OCI-M2 (cell line): ENCODE results near the gene PAX7.
"Not testable (repeated sequence)": the region's sequence is repeated elsewhere in the genome, so short reads cannot be mapped to it uniquely, and the experiment has no call there.

ENCODE experiments used
- DNase-seq: peaks from one replicate; lab custom pipeline; 2025; ENCODE audit not compliant: unreplicated experiment; lab: John Stamatoyannopoulos, UW

The PAX7 gene

DNA sequence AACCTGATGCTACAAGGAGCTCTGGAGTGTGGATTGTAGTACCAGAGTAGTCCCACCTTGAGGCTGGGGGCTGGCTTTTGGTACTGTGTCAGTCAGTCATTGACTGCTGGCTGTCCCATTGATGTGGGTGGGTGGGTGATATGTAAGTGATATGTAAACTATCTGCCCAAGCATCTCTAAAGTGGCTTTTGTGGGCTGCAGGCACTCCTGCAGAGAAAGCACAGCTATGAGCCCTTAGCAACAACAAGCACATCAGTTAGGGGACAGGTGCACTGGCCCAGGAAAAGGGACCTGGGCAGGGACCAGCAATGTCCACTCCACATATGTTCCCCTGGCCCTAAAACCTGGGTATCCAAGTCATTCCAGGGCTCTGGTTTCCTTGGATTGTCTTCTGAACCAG lies 118.9 kb downstream of the PAX7 start:
- DNase-seq: no peak

DNA sequence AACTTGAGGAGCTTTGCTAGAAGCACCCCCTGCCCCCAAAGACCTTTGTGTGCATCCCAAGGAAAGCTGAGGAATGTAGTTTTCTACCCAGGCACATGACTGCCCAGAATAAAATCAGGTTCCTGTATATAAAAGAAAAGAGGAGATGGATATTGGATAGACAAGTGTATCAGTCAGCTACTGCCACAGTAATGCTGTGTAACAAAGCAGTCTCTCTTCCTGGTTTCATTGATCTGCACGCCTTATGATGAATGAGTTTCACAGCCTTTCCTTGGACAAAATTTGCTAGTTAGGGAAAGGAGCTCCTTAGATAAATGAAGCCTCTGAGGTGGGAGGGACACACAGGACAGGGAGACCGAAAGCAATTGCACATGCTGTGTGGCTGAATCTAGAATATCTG lies 120.0 kb downstream of the PAX7 start:
- DNase-seq: no peak

DNA sequence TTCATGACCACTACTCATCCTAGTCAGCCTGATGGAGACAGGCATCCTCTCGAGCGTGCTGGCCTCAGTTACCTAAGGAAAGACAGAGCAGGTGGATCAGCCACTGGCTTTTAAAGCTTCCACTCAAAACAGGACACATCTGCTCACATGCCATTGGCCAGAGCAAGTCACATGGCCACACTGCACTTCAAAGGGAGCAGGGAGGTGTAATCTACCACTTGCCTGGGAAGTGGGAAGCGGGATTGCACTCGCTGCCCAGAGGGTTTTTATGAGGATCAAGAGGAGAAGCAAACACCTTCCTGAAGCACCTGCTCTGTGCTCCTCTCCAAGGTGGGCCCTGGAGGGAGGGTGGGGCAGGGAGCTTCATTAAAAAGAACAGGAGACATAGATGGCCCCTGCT lies 120.8 kb downstream of the PAX7 start:
- DNase-seq: no peak

- DNase-seq: no peak
Observed at GRCh38 chr1:18752409-18752808, 121.8 kb downstream of the PAX7 start.

DNA sequence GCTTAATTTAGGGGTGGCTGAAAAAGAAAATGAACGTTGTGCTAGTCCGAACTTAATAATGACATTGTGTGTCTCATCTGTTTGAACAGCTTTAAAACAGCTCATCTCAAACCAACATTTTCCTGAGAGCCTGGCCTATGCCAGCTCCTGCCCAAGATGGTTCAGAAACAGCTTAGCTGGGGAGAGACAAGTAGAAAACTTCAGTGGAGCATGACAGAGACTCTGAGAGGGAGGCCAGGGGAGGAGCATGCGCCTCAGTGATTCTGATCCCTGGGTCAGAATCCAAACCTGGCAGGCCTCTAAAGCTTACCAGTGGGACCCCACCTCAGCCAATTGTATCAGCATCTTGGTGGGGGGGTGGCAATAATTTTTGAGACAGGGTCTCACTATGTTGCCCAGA lies 129.5 kb downstream of the PAX7 start:
- DNase-seq: no peak

DNA sequence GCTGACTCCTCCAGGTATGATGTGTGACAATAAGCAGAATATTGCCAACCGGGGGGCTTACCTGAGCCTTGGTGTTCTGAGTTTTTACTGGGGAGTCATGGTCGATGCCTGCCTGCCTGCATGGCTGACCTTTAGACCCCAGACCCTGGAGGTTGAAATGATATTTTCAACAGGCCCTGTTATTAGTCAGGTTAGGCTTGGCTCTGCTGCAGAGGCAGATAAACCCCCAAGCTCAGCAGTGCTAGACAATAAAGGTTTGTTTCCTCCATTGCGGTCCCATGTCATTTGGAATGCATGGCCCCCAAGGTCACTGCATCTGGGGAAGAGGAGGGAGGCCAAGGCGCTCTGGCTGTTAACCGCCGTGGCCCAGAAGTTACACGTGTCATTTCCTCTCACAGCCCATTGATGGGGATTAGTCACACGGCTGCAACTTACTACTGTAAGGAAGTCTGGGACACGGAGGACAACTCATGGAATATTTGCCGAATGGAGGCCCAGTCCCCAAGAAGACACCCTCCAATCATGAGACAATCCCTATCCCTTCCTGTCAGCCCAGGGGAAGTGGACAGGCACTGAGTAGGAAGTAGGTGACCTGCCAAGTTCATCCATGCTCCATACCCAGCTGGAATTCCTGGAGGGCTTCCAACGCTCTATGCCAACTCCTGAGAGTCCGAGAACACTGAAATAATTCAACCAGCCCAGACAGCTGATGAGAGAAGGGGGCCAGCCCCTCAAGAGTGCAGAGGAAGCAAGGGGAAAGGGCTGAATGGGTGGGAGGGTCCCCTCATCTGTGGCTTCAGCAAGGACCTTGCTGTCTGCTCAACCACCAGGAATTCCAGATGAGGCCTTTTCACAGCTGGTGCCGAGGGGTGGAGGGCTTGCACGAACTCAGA lies 131.5 kb downstream of the PAX7 start:
- no peak for DNase-seq

- DNase-seq: no peak
Observed at GRCh38 chr1:18764362-18764761, 133.7 kb downstream of the PAX7 start.

- DNase-seq: no peak
Observed at GRCh38 chr1:18765725-18766124, 135.1 kb downstream of the PAX7 start.

DNA sequence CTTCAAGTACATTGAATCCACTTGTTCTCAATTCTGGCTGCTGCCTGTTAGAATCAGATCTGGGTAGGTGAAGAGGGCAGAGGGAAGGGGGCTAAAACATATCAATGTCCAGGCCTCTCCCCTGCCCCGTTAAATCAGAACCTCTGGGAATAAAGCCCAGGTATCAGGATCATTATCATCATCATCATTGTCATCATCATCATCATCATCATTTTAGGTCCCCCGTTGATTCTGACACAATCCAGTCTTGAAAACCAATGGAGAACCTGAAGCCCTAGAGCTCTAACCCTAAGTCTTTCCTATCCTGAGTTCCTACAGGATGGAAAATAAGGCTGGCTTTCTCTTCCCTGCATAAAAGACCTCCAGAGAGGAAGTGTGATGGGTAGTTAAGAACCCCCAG lies 135.7 kb downstream of the PAX7 start:
- no peak for DNase-seq

GRCh38 chr1:18767576-18767975 lies 136.9 kb downstream of the PAX7 start:
- DNase-seq: not testable (repeated sequence)

DNA sequence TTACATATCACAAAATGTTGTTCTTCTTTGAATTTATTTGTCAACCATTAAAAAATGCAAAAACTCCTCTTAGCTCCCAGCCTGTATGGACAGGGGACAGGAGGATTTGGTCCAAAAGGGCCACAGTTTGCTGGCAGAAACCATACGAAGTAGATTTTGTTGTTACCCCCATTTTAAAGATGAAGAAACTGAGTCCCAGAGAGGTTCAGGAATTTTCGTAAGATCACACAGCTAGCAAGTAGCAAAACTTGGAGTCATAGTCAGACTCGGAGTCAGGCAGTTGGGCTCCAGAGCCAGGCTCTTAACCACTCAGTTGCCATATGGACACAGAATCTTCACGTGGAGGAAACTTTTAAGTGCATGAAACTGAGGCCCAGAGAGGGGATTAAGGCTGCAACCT lies 137.4 kb downstream of the PAX7 start:
- DNase-seq: no peak

GRCh38 chr1:18769140-18769539 lies 138.5 kb downstream of the PAX7 start:
- no peak for DNase-seq

DNA sequence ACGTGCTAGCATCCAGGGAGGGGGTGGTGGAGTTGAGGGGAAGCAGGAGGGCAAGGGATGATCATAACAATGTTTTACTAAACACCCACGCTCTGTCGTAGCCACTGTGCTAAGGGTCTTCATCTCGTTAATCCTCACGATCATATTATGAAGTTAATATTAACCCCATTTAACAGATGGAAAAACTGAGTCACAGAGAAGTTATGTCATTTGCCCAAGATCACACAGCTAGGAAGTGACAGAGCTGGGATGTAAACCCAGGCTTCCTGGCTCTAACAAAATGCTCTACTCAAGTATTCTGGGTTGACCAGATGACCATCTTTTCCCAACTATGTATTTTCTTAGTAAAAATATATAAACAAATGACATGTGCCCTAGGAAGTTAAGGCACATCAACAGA lies 140.2 kb downstream of the PAX7 start:
- no peak for DNase-seq

- no peak for DNase-seq
Observed at GRCh38 chr1:18773753-18774152, 143.1 kb downstream of the PAX7 start.

DNA sequence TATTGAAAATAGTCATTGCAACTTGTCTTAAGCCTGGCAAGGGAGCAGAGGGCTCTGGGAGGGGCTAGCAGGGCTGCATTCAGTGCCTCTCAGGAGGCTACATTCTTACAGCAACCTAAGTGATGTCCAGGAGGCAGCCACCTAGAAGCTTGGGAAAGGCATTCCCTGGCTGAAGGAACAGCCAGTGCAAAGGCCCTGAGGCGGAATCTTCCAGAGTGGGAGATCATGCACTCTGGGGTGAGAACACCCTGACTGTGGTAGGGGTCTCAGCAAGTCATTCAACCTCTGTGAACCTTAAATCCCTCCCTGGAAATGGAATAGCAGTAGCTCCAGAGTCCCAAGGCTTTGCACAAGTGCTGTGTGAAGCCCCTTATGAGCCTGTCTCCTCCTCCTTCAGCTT lies 144.7 kb downstream of the PAX7 start:
- DNase-seq: no peak

DNA sequence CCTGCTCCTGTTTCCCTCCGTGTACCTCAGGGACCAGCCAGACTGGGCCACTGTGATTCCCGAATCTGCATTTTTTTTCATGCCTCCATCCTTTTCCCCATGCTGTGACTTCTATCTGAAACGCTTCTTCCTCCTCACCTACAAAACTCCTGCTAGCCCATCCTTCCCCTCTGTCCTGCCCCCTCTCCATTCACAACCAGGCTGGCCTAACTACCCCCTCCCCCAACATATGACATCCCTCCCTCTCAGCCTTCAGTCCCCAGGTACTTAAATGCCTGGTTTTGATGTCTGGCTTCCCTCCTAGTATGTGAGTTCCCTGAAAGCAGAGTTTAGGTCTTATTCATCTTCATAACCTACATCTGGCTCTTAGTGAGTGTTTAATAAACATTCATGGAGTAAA lies 146.1 kb downstream of the PAX7 start:
- DNase-seq: no peak

DNA sequence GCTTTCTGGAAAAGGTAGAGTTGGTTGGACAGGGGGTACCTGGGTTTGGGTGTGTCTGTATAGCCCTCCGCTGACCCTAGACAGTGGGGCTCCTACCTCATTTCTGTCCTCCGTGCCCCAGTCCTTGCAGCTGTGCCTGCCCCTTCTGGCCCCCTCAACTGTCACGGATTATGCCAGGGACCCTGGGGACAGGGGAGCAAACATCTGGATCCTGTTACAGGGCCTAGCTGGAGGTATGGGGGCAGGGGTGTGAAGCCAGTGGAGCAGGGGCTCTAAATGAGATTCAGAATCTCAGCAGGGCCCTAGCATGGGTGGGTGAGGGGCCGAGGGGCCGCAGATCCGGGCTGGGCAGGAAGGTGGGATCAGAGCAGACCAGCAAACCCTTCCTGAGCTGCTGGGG lies 147.8 kb downstream of the PAX7 start:
- no peak for DNase-seq

DNA sequence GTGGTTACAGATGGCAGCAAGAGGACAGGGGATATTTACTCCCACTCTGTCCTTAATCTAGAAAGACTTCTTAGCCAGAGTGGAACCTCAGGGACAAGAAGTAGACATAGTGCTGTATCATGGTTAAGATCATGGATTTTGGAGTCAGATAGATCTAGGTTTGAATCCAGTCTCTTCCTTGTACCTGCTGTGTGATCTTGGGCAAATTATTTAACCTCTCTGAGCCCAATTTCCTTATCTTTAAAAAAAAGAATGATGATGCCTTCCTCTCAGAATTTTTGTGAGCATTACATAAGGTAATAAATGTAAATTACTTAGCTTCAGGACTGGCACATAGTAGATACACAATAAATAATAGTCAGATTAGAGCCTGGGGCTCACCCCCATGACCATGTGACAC lies 150.4 kb downstream of the PAX7 start:
- no peak for DNase-seq

DNA sequence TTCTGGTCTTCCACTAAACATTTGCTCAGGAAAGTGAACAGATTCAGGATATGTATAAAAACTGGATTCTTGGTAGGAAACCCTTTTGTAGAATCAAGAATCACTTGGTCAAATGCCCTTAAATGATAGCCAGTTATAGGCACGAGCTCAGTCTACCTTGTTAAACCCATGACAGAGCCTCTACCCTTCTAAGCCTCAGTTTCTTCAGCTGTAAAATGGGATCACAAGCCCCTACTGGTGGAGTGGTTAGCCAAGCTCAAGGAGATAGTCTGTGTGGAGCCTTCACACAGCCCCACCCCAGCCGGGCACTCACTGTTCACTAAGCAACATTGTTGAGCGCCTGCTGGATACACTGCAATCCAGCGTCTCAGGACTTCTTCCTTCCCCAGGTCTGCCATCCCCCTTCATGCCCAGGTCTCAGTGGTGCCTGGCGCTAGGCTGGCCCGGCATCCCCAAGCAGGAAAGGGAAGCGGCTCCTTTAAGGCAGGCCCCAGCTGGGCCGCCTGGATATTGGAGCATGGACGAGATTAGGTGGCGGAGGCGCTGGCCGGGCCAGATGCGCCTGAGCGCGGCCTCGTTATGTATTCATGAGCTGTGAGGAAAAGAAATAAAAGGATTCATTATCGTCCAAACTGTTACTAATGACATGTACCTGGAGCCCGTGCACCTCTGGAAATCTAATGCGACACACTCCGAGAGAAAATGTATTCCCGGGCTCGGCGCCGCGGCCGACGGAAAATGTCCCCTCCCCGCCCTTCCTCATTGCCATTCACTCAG lies 153.2 kb downstream of the PAX7 start:
- no peak for DNase-seq

DNA sequence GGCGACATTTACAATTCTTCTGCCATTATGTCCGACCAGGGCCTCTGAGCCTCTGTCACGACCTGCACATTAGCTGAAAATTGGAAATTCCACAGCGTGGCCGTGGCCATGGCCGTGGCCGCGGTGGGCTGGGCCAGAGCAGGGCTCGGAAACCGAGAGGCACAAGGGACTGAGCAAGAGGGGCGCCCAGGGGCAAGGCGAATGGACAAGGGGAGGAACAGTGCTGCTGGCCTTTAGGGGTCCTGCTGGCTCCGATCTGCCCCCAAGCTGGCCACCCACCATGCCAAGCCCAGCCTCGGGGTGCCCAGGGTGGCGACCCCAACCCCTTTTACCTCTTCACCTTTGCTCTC lies 153.8 kb downstream of the PAX7 start:
- no peak for DNase-seq

DNA sequence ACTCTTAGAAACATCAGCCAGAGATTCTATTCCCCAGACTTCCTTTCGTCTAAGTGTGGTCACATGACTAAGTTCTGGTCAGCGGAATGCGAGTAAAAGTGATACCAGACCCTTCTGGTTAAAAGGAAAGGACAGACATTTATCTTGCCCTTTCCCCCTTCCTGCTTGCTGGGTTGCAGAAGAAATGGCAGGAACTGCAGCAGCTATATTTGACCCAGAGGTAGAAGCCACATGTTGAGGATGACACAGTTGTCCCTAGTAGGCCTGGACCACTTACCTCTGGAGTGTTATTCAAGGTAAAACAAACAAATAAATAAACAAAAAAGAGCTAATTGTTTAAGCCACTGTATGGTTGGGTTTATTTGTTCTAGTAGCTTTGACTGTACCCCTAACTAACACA lies 155.5 kb downstream of the PAX7 start:
- DNase-seq: no peak

GRCh38 chr1:18787825-18788385 lies 157.3 kb downstream of the PAX7 start:
- no peak for DNase-seq
